Neural progenitor cell (in vitro differentiated cells): Measurements from ENCODE around the gene FYN. TPM values are rescaled to one million over a fixed set of nuclear protein-coding genes. Genes with fewer than 3 reads are reported as not detected.

Experiments
- DNase-seq: peaks from one replicate; pipeline ENCODE4 v3.0.0-alpha.2; 2016; ENCODE audit warnings: low spot score
- H2AFZ ChIP-seq: fragments of 200-600 bp; sonication (generic); replicated peaks from 2 replicates; pipeline ENCODE4 v1.6.1; 2016; ENCODE audit warnings: antibody characterized with exemption
- H3F3A ChIP-seq: fragments of 200-600 bp; sonication (generic); 2 replicates; pipeline ENCODE4 v1.6.1; 2016; ENCODE audit warnings: antibody characterized with exemption, low read depth
- H3K27ac ChIP-seq: fragments of 200-600 bp; sonication (generic); 2 replicates; pipeline ENCODE4 v1.5.1; 2016; ENCODE audit warnings: mild to moderate bottlenecking
- H3K27me3 ChIP-seq: fragments of 200-600 bp; sonication (generic); 2 replicates; pipeline ENCODE4 v1.6.1; 2016; ENCODE audit warnings: mild to moderate bottlenecking, moderate library complexity
- H3K36me3 ChIP-seq: fragments of 200-600 bp; sonication (generic); 2 replicates; pipeline ENCODE4 v1.5.1; 2016
- H3K4me1 ChIP-seq: fragments of 200-600 bp; sonication (generic); 2 replicates; pipeline ENCODE4 v1.6.1; 2016; ENCODE audit warnings: mixed run types
- H3K4me2 ChIP-seq: fragments of 200-600 bp; sonication (generic); 2 replicates; pipeline ENCODE4 v1.6.1; 2016
- H3K4me3 ChIP-seq: fragments of 200-600 bp; sonication (generic); 2 replicates; pipeline ENCODE4 v1.5.1; 2016
- H3K79me2 ChIP-seq: fragments of 200-600 bp; sonication (generic); 2 replicates; pipeline ENCODE4 v1.6.1; 2016; ENCODE audit warnings: low read depth
- H3K9ac ChIP-seq: fragments of 200-600 bp; sonication (generic); 2 replicates; pipeline ENCODE4 v1.6.1; 2016
- H3K9me3 ChIP-seq: fragments of 200-600 bp; sonication (generic); 2 replicates; pipeline ENCODE4 v1.5.1; 2016; ENCODE audit warnings: low read depth
- H4K20me1 ChIP-seq: fragments of 200-600 bp; sonication (generic); 2 replicates; pipeline ENCODE4 v1.6.1; 2016; ENCODE audit warnings: low read depth
- H3K27ac Mint-ChIP-seq: 3 replicates; pipeline ENCODE4 v1.8.0; 2021; ENCODE audit warnings: mixed read lengths
- H3K27me3 Mint-ChIP-seq: 2 replicates; pipeline ENCODE4 v1.8.0; 2022; ENCODE audit warnings: low read depth, mild to moderate bottlenecking, inconsistent platforms, moderate library complexity, mixed read lengths; ENCODE audit not compliant: insufficient read depth
- H3K36me3 Mint-ChIP-seq: 3 replicates; pipeline ENCODE4 v1.8.0; 2021; ENCODE audit warnings: mixed read lengths
- H3K4me1 Mint-ChIP-seq: 3 replicates; pipeline ENCODE4 v1.8.0; 2021; ENCODE audit warnings: mixed read lengths
- H3K4me3 Mint-ChIP-seq: 3 replicates; pipeline ENCODE4 v1.8.0; 2021; ENCODE audit warnings: mild to moderate bottlenecking, moderate library complexity, mixed read lengths
- H3K9me3 Mint-ChIP-seq: 3 replicates; pipeline ENCODE4 v1.8.0; 2020; ENCODE audit warnings: mixed read lengths
- CTCF ChIP-seq: fragments of 200-600 bp; sonication (generic); IDR thresholded peaks from 2 replicates; pipeline ENCODE4 v1.5.1; 2017; ENCODE audit warnings: antibody characterized with exemption, mild to moderate bottlenecking
- EZH2 ChIP-seq: fragments of 200-600 bp; sonication (generic); IDR thresholded peaks from 2 replicates; pipeline ENCODE4 v1.6.1; 2017; ENCODE audit warnings: antibody characterized with exemption, mild to moderate bottlenecking, moderate library complexity
- EZH2phosphoT487 ChIP-seq: fragments of 200-600 bp; sonication (generic); IDR thresholded peaks from 2 replicates; pipeline ENCODE4 v1.6.1; 2017; ENCODE audit warnings: antibody characterized with exemption
- total RNA-seq: library from RNA; depleted of rRNA; stranded (reverse); fragments of >200 nt; gene quantifications from 2 replicates; pipeline ENCODE4 v1.2.3, GENCODE V29; 2015; ENCODE audit warnings: low replicate concordance

Gene FYN
- total RNA-seq, 1 donor from 2014 or later, result 167 TPM

- H2AFZ ChIP-seq, result no peak overlapping the region
- Mint-ChIP-seq H3K4me1 (peaks cover 57% of the 10 kb centered on the region), H3K9me3 (no peaks in the 10 kb centered on the region), H3K27ac (no peak overlapping the region), H3K27me3 (peaks cover 2% of the 10 kb centered on the region), H3K4me3 (no peak overlapping the region), H3K36me3 (peaks cover 11% of the 10 kb centered on the region)
- no peaks in the 10 kb centered on the region for H3K36me3 ChIP-seq
- no peak overlapping the region for H3K27ac ChIP-seq
- DNase-seq, result no peak
- TF ChIP-seq CTCF (no peak), EZH2 (no peak), EZH2phosphoT487 (no peak)
- no peaks in the 10 kb centered on the region for H3K27me3 ChIP-seq
- H3K4me1 ChIP-seq, result peaks cover 67% of the 10 kb centered on the region
- no peak overlapping the region for H3K4me3 ChIP-seq
- peaks cover 86% of the 10 kb centered on the region for H3K79me2 ChIP-seq
- H3K9ac ChIP-seq, result no peak overlapping the region
- peaks cover 76% of the 10 kb centered on the region for H4K20me1 ChIP-seq
- H3F3A ChIP-seq, result peaks cover 39% of the 10 kb centered on the region
- no peaks in the 10 kb centered on the region for H3K9me3 ChIP-seq
- H3K4me2 ChIP-seq, result no peak overlapping the region
Measured at GRCh38 chr6:111848262-111848812, 24.9 kb downstream of the FYN start.

DNA sequence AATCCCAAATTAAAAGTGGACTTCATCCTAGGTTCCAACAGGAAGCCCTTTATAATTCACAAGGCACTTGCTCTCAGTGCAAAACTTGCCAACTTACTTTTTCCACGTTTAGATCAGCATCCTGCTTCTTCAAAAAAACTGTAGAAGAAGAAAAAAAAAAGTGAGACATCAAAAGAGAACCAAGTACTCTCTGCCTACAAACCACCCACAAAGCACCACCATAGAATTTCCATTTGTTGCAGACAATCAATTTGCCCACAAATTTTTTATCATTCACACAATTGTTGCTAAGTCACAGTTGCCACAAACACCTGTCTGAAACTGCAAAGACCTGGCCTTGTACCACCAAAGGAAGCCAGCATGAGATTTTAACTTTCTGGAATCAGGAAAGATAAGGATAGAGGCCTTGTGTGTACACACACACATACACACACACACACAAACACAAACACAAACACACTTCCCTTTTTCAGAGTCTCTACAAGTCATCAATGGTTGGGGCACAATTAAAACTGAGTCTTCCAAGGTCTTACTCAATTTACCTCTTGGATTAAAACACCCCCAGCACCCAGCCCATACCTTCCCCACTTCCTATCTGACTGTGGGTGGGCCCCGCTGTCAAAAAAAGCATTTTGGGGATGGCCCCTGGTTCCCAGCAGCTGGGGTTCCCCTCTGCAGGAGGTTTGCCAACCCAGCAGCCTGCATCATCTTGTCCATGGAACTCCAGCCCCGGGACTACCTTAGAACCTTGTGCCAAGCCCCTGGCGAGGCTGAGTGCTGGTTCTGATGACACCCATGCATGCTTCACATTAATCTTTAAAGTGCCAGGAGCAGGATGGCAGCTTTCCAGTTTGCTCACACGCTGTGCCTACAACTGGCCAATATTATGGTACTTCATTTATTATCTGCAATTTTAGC lies 26.5 kb downstream of the FYN start:
- H3K9me3 ChIP-seq, result no peaks in the 10 kb centered on the region
- no peak overlapping the region for H3K27ac ChIP-seq
- H3K27ac Mint-ChIP-seq, result peak overlapping the region; percentile 89
- peaks cover 9% of the 10 kb centered on the region for H3K36me3 Mint-ChIP-seq
- H3K9ac ChIP-seq, result no peak overlapping the region
- no peak overlapping the region for H2AFZ ChIP-seq
- peaks cover 73% of the 10 kb centered on the region for H4K20me1 ChIP-seq
- H3K4me3 Mint-ChIP-seq, result peak overlapping the region; percentile 24
- H3K9me3 Mint-ChIP-seq, result no peaks in the 10 kb centered on the region
- no peaks in the 10 kb centered on the region for H3K27me3 ChIP-seq
- peaks cover 47% of the 10 kb centered on the region for H3F3A ChIP-seq
- no peaks in the 10 kb centered on the region for H3K36me3 ChIP-seq
- no peak overlapping the region for H3K4me3 ChIP-seq
- H3K4me1 ChIP-seq, result peaks cover 72% of the 10 kb centered on the region
- TF ChIP-seq EZH2phosphoT487 (no peak), CTCF (no peak), EZH2 (no peak)
- H3K79me2 ChIP-seq, result peaks cover 82% of the 10 kb centered on the region
- H3K27me3 Mint-ChIP-seq, result peaks cover 2% of the 10 kb centered on the region
- H3K4me1 Mint-ChIP-seq, result peaks cover 43% of the 10 kb centered on the region
- DNase-seq, result no peak
- peak overlapping the region; percentile 67 for H3K4me2 ChIP-seq

DNA sequence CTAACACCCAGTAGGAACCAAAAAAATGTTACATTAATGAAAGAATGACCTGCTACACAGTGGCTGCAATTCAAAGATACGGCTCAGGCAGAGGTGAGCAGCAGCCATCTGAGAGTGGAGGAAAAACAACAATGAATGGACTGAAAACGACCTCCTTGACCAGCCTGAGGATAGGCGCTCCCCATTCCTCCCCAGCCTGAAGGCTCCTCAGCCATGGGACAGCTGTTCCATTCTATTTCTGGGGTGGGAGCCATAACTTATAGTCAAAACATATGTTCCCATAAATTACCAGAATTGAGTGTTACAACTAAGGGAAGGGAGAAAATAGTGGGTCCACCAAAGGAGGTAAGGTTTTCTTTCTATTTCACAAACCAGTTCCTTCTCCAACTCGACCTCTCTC lies 27.2 kb downstream of the FYN start:
- Histone ChIP-seq H3K36me3 (no peaks in the 10 kb centered on the region), H2AFZ (no peak overlapping the region), H3K79me2 (peaks cover 82% of the 10 kb centered on the region), H3K27ac (peak overlapping the region; percentile 69), H3F3A (peaks cover 47% of the 10 kb centered on the region), H3K27me3 (no peaks in the 10 kb centered on the region), H3K9ac (no peak overlapping the region), H3K4me1 (peaks cover 78% of the 10 kb centered on the region), H3K4me3 (no peak overlapping the region), H3K4me2 (peak overlapping the region; percentile 67), H3K9me3 (no peaks in the 10 kb centered on the region), H4K20me1 (peaks cover 67% of the 10 kb centered on the region)
- TF ChIP-seq EZH2 (no peak), EZH2phosphoT487 (no peak)
- H3K27me3 Mint-ChIP-seq, result peaks cover 2% of the 10 kb centered on the region
- DNase-seq, result no peak
- H3K4me1 Mint-ChIP-seq, result peaks cover 37% of the 10 kb centered on the region
- H3K9me3 Mint-ChIP-seq, result no peaks in the 10 kb centered on the region
- H3K27ac Mint-ChIP-seq, result peak overlapping the region; percentile 89
- peak overlapping the region; percentile 48 for H3K4me3 Mint-ChIP-seq
- H3K36me3 Mint-ChIP-seq, result peaks cover 9% of the 10 kb centered on the region

- H3K27ac Mint-ChIP-seq, result peak overlapping the region; percentile 89
- H3K27me3 Mint-ChIP-seq, result peaks cover 2% of the 10 kb centered on the region
- peak overlapping the region; percentile 69 for H3K27ac ChIP-seq
- H3K36me3 Mint-ChIP-seq, result peaks cover 9% of the 10 kb centered on the region
- no peaks in the 10 kb centered on the region for H3K9me3 ChIP-seq
- H4K20me1 ChIP-seq, result peaks cover 63% of the 10 kb centered on the region
- no peak overlapping the region for H3K4me3 ChIP-seq
- peak; percentile 39 for DNase-seq
- no peak overlapping the region for H2AFZ ChIP-seq
- H3K9me3 Mint-ChIP-seq, result no peaks in the 10 kb centered on the region
- H3K4me2 ChIP-seq, result peak overlapping the region; percentile 67
- peaks cover 31% of the 10 kb centered on the region for H3K4me1 Mint-ChIP-seq
- TF ChIP-seq EZH2phosphoT487 (no peak), EZH2 (no peak), CTCF (no peak)
- peak overlapping the region; percentile 48 for H3K4me3 Mint-ChIP-seq
- H3K27me3 ChIP-seq, result no peaks in the 10 kb centered on the region
- peaks cover 76% of the 10 kb centered on the region for H3K79me2 ChIP-seq
- no peaks in the 10 kb centered on the region for H3K36me3 ChIP-seq
- no peak overlapping the region for H3K9ac ChIP-seq
- peaks cover 47% of the 10 kb centered on the region for H3F3A ChIP-seq
- peaks cover 82% of the 10 kb centered on the region for H3K4me1 ChIP-seq
Measured at GRCh38 chr6:111845441-111845871, 27.8 kb downstream of the FYN start.
